Neuron (in vitro differentiated cells): ENCODE data around the gene GATM.

Experiments
- H2AFZ ChIP-seq: one replicate; pipeline ENCODE4 v1.6.1; 2013; ENCODE audit warnings: low read depth, mild to moderate bottlenecking, inconsistent platforms, low read length, moderate library complexity
- H3K27me3 ChIP-seq: one replicate; pipeline ENCODE4 v1.6.1; 2013; ENCODE audit warnings: low read length; ENCODE audit not compliant: insufficient read depth
- H3K36me3 ChIP-seq: one replicate; pipeline ENCODE4 v1.6.1; 2013; ENCODE audit warnings: low read length; ENCODE audit not compliant: insufficient read depth
- H3K4me1 ChIP-seq: one replicate; pipeline ENCODE4 v1.6.1; 2013; ENCODE audit warnings: low read length; ENCODE audit not compliant: insufficient read depth
- H3K4me3 ChIP-seq: 2 replicates; pipeline ENCODE4 v1.5.1; 2013; ENCODE audit warnings: mild to moderate bottlenecking, low read length, moderate library complexity
- H3K9me3 ChIP-seq: one replicate; pipeline ENCODE4 v1.6.1; 2013; ENCODE audit warnings: low read length

Gene GATM

GRCh38 chr15:45399381-45400212, 21.3 kb upstream of the GATM start:
- Histone ChIP-seq H3K9me3 (no peaks in the 10 kb centered on the region), H3K27me3 (no peaks in the 10 kb centered on the region), H3K4me3 (no peak overlapping the region)

GRCh38 chr15:45397116-45397665, 18.8 kb upstream of the GATM start:
- no peaks in the 10 kb centered on the region for H3K27me3 ChIP-seq
- H3K4me3 ChIP-seq: no peak overlapping the region

More at GRCh38 chr15:45399381-45400212, 21.3 kb upstream of the GATM start:
- peaks cover 38% of the 10 kb centered on the region for H3K4me1 ChIP-seq
- no peaks in the 10 kb centered on the region for H3K36me3 ChIP-seq
- no peak overlapping the region for H2AFZ ChIP-seq

GRCh38 chr15:45395943-45396342, 17.6 kb upstream of the GATM start:
- H3K4me3 ChIP-seq: no peak overlapping the region
- H3K27me3 ChIP-seq: no peaks in the 10 kb centered on the region
- H3K4me1 ChIP-seq: peaks cover 32% of the 10 kb centered on the region
- H2AFZ ChIP-seq: no peak overlapping the region
- H3K36me3 ChIP-seq: no peaks in the 10 kb centered on the region
- H3K9me3 ChIP-seq: no peaks in the 10 kb centered on the region

More at GRCh38 chr15:45397116-45397665, 18.8 kb upstream of the GATM start:
- Histone ChIP-seq H3K36me3 (no peaks in the 10 kb centered on the region), H3K9me3 (no peaks in the 10 kb centered on the region), H3K4me1 (peaks cover 40% of the 10 kb centered on the region), H2AFZ (no peak overlapping the region)

- no peaks in the 10 kb centered on the region for H3K36me3 ChIP-seq
- no peak overlapping the region for H3K4me3 ChIP-seq
- no peaks in the 10 kb centered on the region for H3K27me3 ChIP-seq
- no peak overlapping the region for H2AFZ ChIP-seq
- H3K4me1 ChIP-seq: peaks cover 29% of the 10 kb centered on the region
- no peaks in the 10 kb centered on the region for H3K9me3 ChIP-seq
These were observed 16.3 kb upstream of the GATM start for GRCh38 chr15:45394681-45395080.

- Histone ChIP-seq H2AFZ (no peak overlapping the region), H3K4me3 (no peak overlapping the region), H3K36me3 (no peaks in the 10 kb centered on the region), H3K4me1 (peaks cover 27% of the 10 kb centered on the region), H3K27me3 (no peaks in the 10 kb centered on the region), H3K9me3 (no peaks in the 10 kb centered on the region)
These were observed 15.5 kb upstream of the GATM start for GRCh38 chr15:45393851-45394250.

- peaks cover 27% of the 10 kb centered on the region for H3K4me1 ChIP-seq
- H3K4me3 ChIP-seq: no peak overlapping the region
- H3K9me3 ChIP-seq: no peaks in the 10 kb centered on the region
- no peak overlapping the region for H2AFZ ChIP-seq
- H3K27me3 ChIP-seq: no peaks in the 10 kb centered on the region
- H3K36me3 ChIP-seq: no peaks in the 10 kb centered on the region
These were observed 14.2 kb upstream of the GATM start for GRCh38 chr15:45392584-45392855.

GRCh38 chr15:45391746-45392583, 13.6 kb upstream of the GATM start:
- H2AFZ ChIP-seq: no peak overlapping the region
- H3K4me3 ChIP-seq: no peak overlapping the region
- no peaks in the 10 kb centered on the region for H3K27me3 ChIP-seq
- no peaks in the 10 kb centered on the region for H3K36me3 ChIP-seq
- H3K4me1 ChIP-seq: peaks cover 28% of the 10 kb centered on the region
- H3K9me3 ChIP-seq: no peaks in the 10 kb centered on the region

- Histone ChIP-seq H3K9me3 (no peaks in the 10 kb centered on the region), H3K27me3 (no peaks in the 10 kb centered on the region), H2AFZ (no peak overlapping the region), H3K4me3 (no peak overlapping the region), H3K4me1 (peaks cover 18% of the 10 kb centered on the region), H3K36me3 (no peaks in the 10 kb centered on the region)
These were observed 11.0 kb upstream of the GATM start for GRCh38 chr15:45389351-45389750.

GRCh38 chr15:45387380-45388007, 9.2 kb upstream of the GATM start:
- H3K9me3 ChIP-seq: no peaks in the 10 kb centered on the region
- no peaks in the 10 kb centered on the region for H3K27me3 ChIP-seq
- H3K4me3 ChIP-seq: no peak overlapping the region

GRCh38 chr15:45386974-45387373, 8.6 kb upstream of the GATM start:
- Histone ChIP-seq H2AFZ (no peak overlapping the region), H3K36me3 (no peaks in the 10 kb centered on the region), H3K9me3 (no peaks in the 10 kb centered on the region), H3K4me3 (no peak overlapping the region), H3K4me1 (peaks cover 9% of the 10 kb centered on the region), H3K27me3 (no peaks in the 10 kb centered on the region)

More at GRCh38 chr15:45387380-45388007, 9.2 kb upstream of the GATM start:
- Histone ChIP-seq H3K4me1 (peaks cover 9% of the 10 kb centered on the region), H2AFZ (no peak overlapping the region), H3K36me3 (no peaks in the 10 kb centered on the region)

GRCh38 chr15:45386420-45386819, 8.1 kb upstream of the GATM start:
- Histone ChIP-seq H2AFZ (no peak overlapping the region), H3K4me1 (peaks cover 9% of the 10 kb centered on the region), H3K4me3 (no peak overlapping the region), H3K27me3 (no peaks in the 10 kb centered on the region), H3K36me3 (no peaks in the 10 kb centered on the region), H3K9me3 (no peaks in the 10 kb centered on the region)

- no peak overlapping the region for H3K4me3 ChIP-seq
- no peaks in the 10 kb centered on the region for H3K9me3 ChIP-seq
- no peak overlapping the region for H2AFZ ChIP-seq
- H3K27me3 ChIP-seq: no peaks in the 10 kb centered on the region
- no peaks in the 10 kb centered on the region for H3K36me3 ChIP-seq
- peaks cover 9% of the 10 kb centered on the region for H3K4me1 ChIP-seq
These were observed 7.2 kb upstream of the GATM start for GRCh38 chr15:45385590-45385989.

GRCh38 chr15:45384700-45385099, 6.4 kb upstream of the GATM start:
- Histone ChIP-seq H2AFZ (no peak overlapping the region), H3K36me3 (no peaks in the 10 kb centered on the region), H3K4me1 (peaks cover 9% of the 10 kb centered on the region), H3K27me3 (no peaks in the 10 kb centered on the region), H3K4me3 (no peak overlapping the region), H3K9me3 (no peaks in the 10 kb centered on the region)
